Spleen (tissue), 11 donors: ENCODE measurements around the gene CHMP4B. TPM values are rescaled to one million over a fixed set of nuclear protein-coding genes. Genes with fewer than 3 reads are reported as not detected.

Experiments
- DNase-seq: peaks from one replicate; pipeline ENCODE4 v3.0.0-alpha.2; 2020
- H3K27ac ChIP-seq, 8 donors: fragments of 200-600 bp; sonication (generic) in 7 of 8; 1 replicate in 4 of 8; 2 replicates in 4 of 8; pipeline versions ENCODE4 v1.5.0 to v1.8.0; 2016 to 2021; ENCODE audit warnings: inconsistent platforms in 4 of 8, mild to moderate bottlenecking in 4 of 8, moderate library complexity in 1 of 8
- H3K27me3 ChIP-seq, 7 donors: fragments of 200-600 bp; sonication (generic) in 6 of 7; replicated peaks in 1 of 7; 1 replicate in 4 of 7; 2 replicates in 3 of 7; pipeline versions ENCODE4 v1.5.0 to v1.8.0; 2016 to 2021; ENCODE audit warnings: inconsistent platforms in 3 of 7, mild to moderate bottlenecking in 1 of 7
- H3K36me3 ChIP-seq, 6 donors: fragments of 200-600 bp; sonication (generic) in 5 of 6; 1 replicate in 4 of 6; 2 replicates in 2 of 6; pipeline versions ENCODE4 v1.5.0 to v1.8.0; 2016 to 2021; ENCODE audit warnings: inconsistent platforms in 2 of 6
- H3K4me1 ChIP-seq, 6 donors: fragments of 200-600 bp; sonication (generic) in 5 of 6; 1 replicate in 3 of 6; 2 replicates in 3 of 6; pipeline versions ENCODE4 v1.5.0 to v1.8.0; 2016 to 2021; ENCODE audit warnings: inconsistent platforms in 3 of 6
- H3K4me3 ChIP-seq, 8 donors: fragments of 200-600 bp; sonication (generic) in 7 of 8; 1 replicate in 4 of 8; 2 replicates in 4 of 8; pipeline versions ENCODE4 v1.5.0 to v1.8.0; 2016 to 2021; ENCODE audit warnings: inconsistent platforms in 4 of 8, mild to moderate bottlenecking in 4 of 8, moderate library complexity in 2 of 8
- H3K9me3 ChIP-seq, 8 donors: fragments of 200-600 bp; sonication (generic) in 7 of 8; 1 replicate in 4 of 8; 2 replicates in 4 of 8; pipeline versions ENCODE4 v1.5.0 to v1.8.0; 2016 to 2021; ENCODE audit warnings: inconsistent platforms in 4 of 8
- CTCF ChIP-seq, 11 experiments: fragments of 200-600 bp in 7 of 11; fragments of 450-650 bp in 4 of 11; sonication (generic) in 4 of 11; IDR thresholded peaks in 8 of 11; conservative IDR thresholded peaks in 3 of 11; 1 replicate in 7 of 11; 2 replicates in 4 of 11; pipeline versions ENCODE4 v1.4.0 to v1.8.0; 2016 to 2021; ENCODE audit warnings: antibody characterized with exemption in 11 of 11, inconsistent platforms in 4 of 11, mild to moderate bottlenecking in 1 of 11
- POLR2A ChIP-seq, 3 donors: fragments of 450-650 bp; IDR thresholded peaks; one replicate each; pipeline ENCODE4 v1.5.1; 2017; ENCODE audit warnings: antibody characterized with exemption in 3 of 3, mild to moderate bottlenecking in 1 of 3
- POLR2AphosphoS5 ChIP-seq, 3 donors: sonication (generic); formaldehyde crosslinking; IDR thresholded peaks; one replicate each; pipeline ENCODE4 v1.5.1; 2017; ENCODE audit warnings: antibody characterized with exemption in 3 of 3
- WGBS, 5 donors: extraction: QIAGEN DNeasy Blood & Tissue Kit in 3 of 5; methylation state at CpG; one replicate each; pipeline versions ENCODE4 v1.1.5 to v1.1.7; 2013 to 2018; 5-methylcytosine and 5-hydroxymethylcytosine counted together
- intact Hi-C: fragments of 100-400 bp; cut with DNase I; formaldehyde crosslinking; loops from one replicate; pipeline ENCODE4 v1.15.0; 2023; ENCODE audit warnings: low total_unique reads
- polyA plus RNA-seq, 3 donors: library from polyadenylated mRNA; stranded (reverse); fragments of 200-250 nt; gene quantifications; one replicate each; pipeline ENCODE4 v1.2.1, GENCODE V29; 2013
- total RNA-seq, 7 donors: library from RNA; depleted of rRNA in 3 of 7; stranded (reverse); fragments of >200 nt in 3 of 7; fragmentation: NEBNext Ultra II Directional in 4 of 7; extraction: Animal tissue kit (Norgen Biotek cat#: 25700) in 4 of 7; gene quantifications; one replicate each; pipeline versions ENCODE4 v1.1.0 to v1.2.1, GENCODE V29; 2016 to 2021
- donor health status: healthy with polysubstance abuse.
- donor health status: DM: no; HTN: no; CAD: no; lungs with moderate emphysema.
- donor health status: DM: no; HTN: no; CAD: no.
- donor health status: Bipolar disorder and iron deficiency.
- donor health status: healthy.
- donor health status: DM: no; HTN: no; CAD: no.
- donor health status: DM: yes; HTN: yes; CAD: no.

CHMP4B gene
- total and polyA plus RNA-seq, 10 donors = 44.9 to 118 (median 74.7) TPM

- intact Hi-C loops = no loop called here
- Histone ChIP-seq H3K4me1 (peaks cover 34 to 75% (median 57%) of the 10 kb centered on the region in 6 donors), H3K4me3 (peak overlapping the region; percentile 50 to 99 (median 93)), H3K36me3 (peaks cover 0 to 21% (median 0%) of the 10 kb centered on the region in 6 donors), H3K27ac (peak overlapping the region; percentile 70 to 98 (median 94)), H3K9me3 (no peaks in the 10 kb centered on the region), H3K27me3 (no peaks in the 10 kb centered on the region)
- DNase-seq = no peak
- TF ChIP-seq POLR2AphosphoS5 (IDR thresholded peaks at IDR 0.05) = no peak
- TF ChIP-seq CTCF (IDR thresholded peaks at IDR 0.05 in 8 of 11, conservative IDR thresholded peaks at IDR 0.05 in 3 of 11) = no peak
- no peak for TF ChIP-seq POLR2A (IDR thresholded peaks at IDR 0.05)
- 36 to 44% (median 42%) methylated on average over 10 of the region's 10 CpGs for WGBS, 5 donors
Measured at GRCh38 chr20:33812908-33813462, 1.8 kb downstream of the CHMP4B start.

GRCh38 chr20:33814238-33814712 lies 3.1 kb downstream of the CHMP4B start:
- Histone ChIP-seq H3K4me3 (peak overlapping the region in 1 of 8 donors; percentile 93), H3K27me3 (no peaks in the 10 kb centered on the region), H3K27ac (peak overlapping the region in 2 of 8 donors; percentile 28 to 50), H3K36me3 (peaks cover 0 to 34% (median 0%) of the 10 kb centered on the region in 6 donors), H3K9me3 (no peaks in the 10 kb centered on the region), H3K4me1 (peaks cover 35 to 88% (median 70%) of the 10 kb centered on the region in 6 donors)
- DNase-seq = no peak
- WGBS, 5 donors = 43 to 48% (median 43%) methylated on average over 5 of the region's 5 CpGs
- TF ChIP-seq POLR2AphosphoS5 (IDR thresholded peaks at IDR 0.05) (no peak), POLR2A (IDR thresholded peaks at IDR 0.05) (no peak), CTCF (IDR thresholded peaks at IDR 0.05 in 8 of 11, conservative IDR thresholded peaks at IDR 0.05 in 3 of 11) (no peak)
- intact Hi-C loops = no loop called here

- Histone ChIP-seq H3K4me3 (no peak overlapping the region), H3K9me3 (no peaks in the 10 kb centered on the region), H3K27me3 (no peaks in the 10 kb centered on the region), H3K4me1 (peaks cover 33 to 92% (median 79%) of the 10 kb centered on the region in 6 donors), H3K27ac (no peak overlapping the region), H3K36me3 (peaks cover 0 to 38% (median 0%) of the 10 kb centered on the region in 6 donors)
- intact Hi-C loops = no loop called here
- 96 to 98% (median 97%) methylated on average over 3 of the region's 3 CpGs for WGBS, 5 donors
- no peak for DNase-seq
- TF ChIP-seq CTCF (IDR thresholded peaks at IDR 0.05 in 8 of 11, conservative IDR thresholded peaks at IDR 0.05 in 3 of 11) (no peak), POLR2A (IDR thresholded peaks at IDR 0.05) (no peak), POLR2AphosphoS5 (IDR thresholded peaks at IDR 0.05) (no peak)
Measured at GRCh38 chr20:33815671-33816070, 4.5 kb downstream of the CHMP4B start.

- H3K27ac ChIP-seq = no peak overlapping the region
- no peak for DNase-seq
- TF ChIP-seq POLR2AphosphoS5 (IDR thresholded peaks at IDR 0.05) (no peak), CTCF (IDR thresholded peaks at IDR 0.05 in 8 of 11, conservative IDR thresholded peaks at IDR 0.05 in 3 of 11) (no peak), POLR2A (IDR thresholded peaks at IDR 0.05) (no peak)
- peaks cover 0 to 38% (median 0%) of the 10 kb centered on the region in 6 donors for H3K36me3 ChIP-seq
- H3K4me1 ChIP-seq = peaks cover 31 to 94% (median 79%) of the 10 kb centered on the region in 6 donors
- WGBS, 5 donors = 81 to 89% (median 86%) methylated on average over 1 of the region's 1 CpG
- no peaks in the 10 kb centered on the region for H3K9me3 ChIP-seq
- intact Hi-C loops = no loop called here
- H3K4me3 ChIP-seq = no peak overlapping the region
- no peaks in the 10 kb centered on the region for H3K27me3 ChIP-seq
Measured at GRCh38 chr20:33816191-33816590, 5.0 kb downstream of the CHMP4B start.
